Endodermal cell (in vitro differentiated cells): ENCODE data around the gene EHD4. TPM values are rescaled to one million over a fixed set of nuclear protein-coding genes. Genes with fewer than 3 reads are reported as not detected.

ENCODE experiments used
- DNase-seq: peaks from one replicate; pipeline ENCODE4 v3.0.0-alpha.2; 2017
- H3K27ac ChIP-seq: 2 replicates; pipeline ENCODE4 v1.5.1; 2013; ENCODE audit warnings: mild to moderate bottlenecking, low read depth, low read length, moderate library complexity
- H3K27me3 ChIP-seq: 2 replicates; pipeline ENCODE4 v1.6.1; 2013; ENCODE audit warnings: mild to moderate bottlenecking, low read length, moderate library complexity; ENCODE audit not compliant: insufficient read depth, control insufficient read depth, poor library complexity, severe bottlenecking
- H3K36me3 ChIP-seq: 2 replicates; pipeline ENCODE4 v1.7.0; 2013; ENCODE audit warnings: mild to moderate bottlenecking, low read length, moderate library complexity; ENCODE audit not compliant: control insufficient read depth, insufficient read depth
- H3K4me1 ChIP-seq: one replicate; pipeline ENCODE4 v1.7.0; 2013; ENCODE audit warnings: low read length; ENCODE audit not compliant: control insufficient read depth, insufficient read depth
- H3K4me3 ChIP-seq: 2 replicates; pipeline ENCODE4 v1.5.1; 2013; ENCODE audit warnings: mild to moderate bottlenecking, low read length, moderate library complexity
- H3K9ac ChIP-seq: 2 replicates; pipeline ENCODE4 v1.6.1; 2013; ENCODE audit warnings: mild to moderate bottlenecking, low read length, moderate library complexity; ENCODE audit not compliant: poor library complexity, severe bottlenecking; ENCODE audit errors: extremely low read depth
- H3K9me3 ChIP-seq: 2 replicates; pipeline ENCODE4 v1.6.1; 2013; ENCODE audit warnings: mild to moderate bottlenecking, low read length, moderate library complexity; ENCODE audit not compliant: control insufficient read depth
- H3K27ac Mint-ChIP-seq: 2 replicates; pipeline ENCODE4 v1.8.0; 2020; ENCODE audit warnings: mixed read lengths
- H3K27me3 Mint-ChIP-seq: 2 replicates; pipeline ENCODE4 v1.8.0; 2021; ENCODE audit warnings: mild to moderate bottlenecking, mixed read lengths; ENCODE audit not compliant: insufficient read depth
- H3K36me3 Mint-ChIP-seq: 2 replicates; pipeline ENCODE4 v1.8.0; 2020; ENCODE audit warnings: low read depth, mixed read lengths
- H3K4me1 Mint-ChIP-seq: 2 replicates; pipeline ENCODE4 v1.8.0; 2020; ENCODE audit warnings: mixed read lengths
- H3K4me3 Mint-ChIP-seq: 2 replicates; pipeline ENCODE4 v1.8.0; 2020; ENCODE audit warnings: mild to moderate bottlenecking, moderate library complexity, mixed read lengths
- H3K9me3 Mint-ChIP-seq: 2 replicates; pipeline ENCODE4 v1.8.0; 2020; ENCODE audit warnings: mild to moderate bottlenecking, mixed read lengths
- CTCF ChIP-seq: fragments of 200-600 bp; sonication (generic); conservative IDR thresholded peaks from 2 replicates; pipeline ENCODE4 v1.5.0; 2021; ENCODE audit warnings: antibody characterized with exemption, mild to moderate bottlenecking
- whole genome bisulfite sequencing, 2 experiments: methylation state at CpG; one replicate each; pipeline versions ENCODE4 v1.1.5 to v1.1.7; 2013; ENCODE audit warnings: missing lambda C conversion rate in 2 of 2, mixed read lengths in 1 of 2; ENCODE audit not compliant: insufficient coverage in 1 of 2, insufficient read length in 1 of 2; 5-methylcytosine and 5-hydroxymethylcytosine counted together
- total RNA-seq, 2 donors: library from RNA; stranded (reverse); fragmentation: NEBNext Ultra II Directional in 1 of 2; extraction: Animal tissue kit (Norgen Biotek cat#: 25700) in 1 of 2; gene quantifications; 2 replicates in 1 of 2; 3 replicates in 1 of 2; pipeline ENCODE4 v1.2.1, GENCODE V29; 2021

The EHD4 gene
- total RNA-seq, 2 donors from 2014 or later: 16.9 to 17.3 TPM

- H3K4me3 Mint-ChIP-seq: no peak overlapping the region
- Histone ChIP-seq H3K27ac (no peak overlapping the region), H3K4me3 (no peak overlapping the region), H3K4me1 (no peaks in the 10 kb centered on the region), H3K9ac (no peak overlapping the region), H3K36me3 (peaks cover 14% of the 10 kb centered on the region), H3K9me3 (no peaks in the 10 kb centered on the region), H3K27me3 (no peaks in the 10 kb centered on the region)
- peak; percentile 44 for DNase-seq
- peaks cover 30% of the 10 kb centered on the region for H3K36me3 Mint-ChIP-seq
- 76 to 88% methylated on average over 4 to 8 of the region's 8 CpGs for WGBS, 2 experiments
- H3K9me3 Mint-ChIP-seq: no peaks in the 10 kb centered on the region
- no peak overlapping the region for H3K27ac Mint-ChIP-seq
- H3K27me3 Mint-ChIP-seq: no peaks in the 10 kb centered on the region
- peaks cover 7% of the 10 kb centered on the region for H3K4me1 Mint-ChIP-seq
- no peak for TF ChIP-seq CTCF
These were observed 75.0 kb downstream of the EHD4 start for GRCh38 chr15:41897363-41897799.

- Histone ChIP-seq H3K36me3 (peaks cover 14% of the 10 kb centered on the region), H3K4me1 (peaks cover 4% of the 10 kb centered on the region), H3K9ac (no peak overlapping the region), H3K9me3 (no peaks in the 10 kb centered on the region), H3K27me3 (no peaks in the 10 kb centered on the region), H3K27ac (no peak overlapping the region), H3K4me3 (no peak overlapping the region)
- Mint-ChIP-seq H3K36me3 (peaks cover 25% of the 10 kb centered on the region), H3K4me3 (no peak overlapping the region), H3K27me3 (no peaks in the 10 kb centered on the region), H3K9me3 (no peaks in the 10 kb centered on the region), H3K27ac (peak overlapping the region; percentile 66), H3K4me1 (peaks cover 14% of the 10 kb centered on the region)
- no peak for DNase-seq
- WGBS, 2 experiments: 90 to 91% methylated on average over 5 to 6 of the region's 6 CpGs
- no peak for TF ChIP-seq CTCF
These were observed 75.8 kb downstream of the EHD4 start for GRCh38 chr15:41896566-41896965.

- H3K4me1 Mint-ChIP-seq: peaks cover 20% of the 10 kb centered on the region
- H3K4me3 ChIP-seq: no peak overlapping the region
- no peak overlapping the region for H3K27ac ChIP-seq
- WGBS, 2 experiments: 97 to 100% methylated on average over 1 of the region's 1 CpG
- no peaks in the 10 kb centered on the region for H3K27me3 ChIP-seq
- no peak overlapping the region for H3K4me3 Mint-ChIP-seq
- TF ChIP-seq CTCF: no peak
- no peaks in the 10 kb centered on the region for H3K9me3 Mint-ChIP-seq
- H3K9ac ChIP-seq: no peak overlapping the region
- no peaks in the 10 kb centered on the region for H3K27me3 Mint-ChIP-seq
- peaks cover 19% of the 10 kb centered on the region for H3K36me3 Mint-ChIP-seq
- H3K9me3 ChIP-seq: no peaks in the 10 kb centered on the region
- no peak overlapping the region for H3K27ac Mint-ChIP-seq
- peaks cover 14% of the 10 kb centered on the region for H3K36me3 ChIP-seq
- peaks cover 9% of the 10 kb centered on the region for H3K4me1 ChIP-seq
- DNase-seq: no peak
These were observed 76.4 kb downstream of the EHD4 start for GRCh38 chr15:41895957-41896356.
